HG03565 (cell line): ENCODE data around the gene CAPN9.
A peak's percentile ranks its signal among the peaks of the same experiment; 100 is the strongest.

ENCODE experiments used
- ATAC-seq: cut with Tn5 transposase; IDR thresholded peaks from one replicate; pipeline ENCODE4 v1.9.1; 2021; ENCODE audit warnings: mild to moderate bottlenecking, moderate library complexity; ENCODE audit not compliant: unreplicated experiment

Gene CAPN9

DNA sequence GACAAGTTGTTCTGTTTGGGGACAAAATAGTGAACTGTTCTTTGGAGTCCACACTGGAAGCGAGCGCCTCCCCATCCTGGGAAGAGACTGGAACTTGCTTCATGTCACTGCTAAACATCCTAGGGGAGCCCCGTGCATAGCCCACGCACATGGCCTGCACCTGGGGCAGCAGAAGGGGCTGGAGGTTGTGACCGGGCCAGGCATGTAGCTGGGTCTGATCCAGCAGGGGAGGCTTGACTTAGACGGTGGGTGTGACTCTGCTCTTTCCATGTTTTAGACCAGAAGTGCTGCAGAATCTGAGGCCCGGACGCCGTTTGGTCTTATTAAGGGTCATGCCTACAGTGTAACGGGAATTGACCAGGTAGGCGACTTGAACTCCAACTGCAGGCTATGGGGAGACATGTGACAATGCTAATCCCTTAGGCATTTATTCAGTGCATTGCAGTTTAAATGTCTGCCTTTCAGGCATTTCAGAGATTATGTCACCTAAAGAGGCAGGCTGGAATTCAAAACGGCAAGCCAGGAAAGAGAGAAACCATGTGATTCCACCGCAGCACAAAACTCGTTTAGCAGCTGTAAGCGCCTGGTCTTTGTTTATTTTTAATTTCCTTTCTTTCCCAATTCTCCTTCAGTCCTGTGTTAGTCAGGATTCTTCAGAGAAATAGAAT is 21.8 kb downstream of the CAPN9 start:
- no peak for ATAC-seq

DNA sequence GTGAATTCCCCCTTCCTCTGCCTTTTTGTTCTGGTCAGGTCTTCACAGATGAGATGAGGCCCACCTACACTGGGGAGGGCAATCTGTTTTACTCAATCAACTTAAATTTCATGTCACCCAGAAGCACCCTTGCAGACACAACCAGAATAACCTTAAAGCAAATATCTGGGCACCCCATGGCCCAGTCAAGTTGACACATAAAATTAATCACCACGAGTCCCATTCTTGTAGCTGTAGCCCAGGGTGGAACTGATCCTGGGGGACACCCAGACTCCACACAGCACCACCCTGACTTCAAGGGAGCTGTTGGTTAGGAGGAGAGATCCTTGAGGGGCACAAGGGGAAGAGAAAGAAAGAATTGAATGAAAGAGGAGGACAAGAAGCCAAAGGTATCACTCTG is 23.1 kb downstream of the CAPN9 start:
- ATAC-seq = no peak

DNA sequence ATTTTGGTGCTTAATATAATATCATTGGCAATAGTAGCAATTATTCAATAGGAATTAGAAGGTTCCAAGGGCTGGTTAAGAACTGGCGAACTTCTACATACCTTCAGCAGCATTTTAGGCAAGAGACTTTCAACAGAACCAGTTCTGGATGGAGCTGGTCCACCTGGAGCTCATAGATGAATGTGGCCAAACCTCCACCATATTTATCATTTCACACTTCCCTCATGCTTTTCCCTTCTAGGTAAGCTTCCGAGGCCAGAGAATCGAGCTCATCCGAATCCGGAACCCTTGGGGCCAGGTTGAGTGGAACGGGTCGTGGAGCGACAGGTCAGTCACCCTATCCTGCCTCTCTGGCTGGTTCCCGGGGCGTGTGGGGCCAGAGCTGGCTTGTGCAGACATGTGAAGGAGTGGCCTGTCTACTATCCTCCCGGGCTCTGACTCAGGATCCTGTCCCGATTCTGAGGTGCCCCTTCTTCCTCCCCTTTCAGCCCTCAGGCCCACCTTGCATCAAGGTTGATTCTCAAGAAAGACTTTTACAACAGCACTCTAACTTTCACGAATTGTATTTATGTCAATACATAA is 24.7 kb downstream of the CAPN9 start:
- ATAC-seq = no peak

DNA sequence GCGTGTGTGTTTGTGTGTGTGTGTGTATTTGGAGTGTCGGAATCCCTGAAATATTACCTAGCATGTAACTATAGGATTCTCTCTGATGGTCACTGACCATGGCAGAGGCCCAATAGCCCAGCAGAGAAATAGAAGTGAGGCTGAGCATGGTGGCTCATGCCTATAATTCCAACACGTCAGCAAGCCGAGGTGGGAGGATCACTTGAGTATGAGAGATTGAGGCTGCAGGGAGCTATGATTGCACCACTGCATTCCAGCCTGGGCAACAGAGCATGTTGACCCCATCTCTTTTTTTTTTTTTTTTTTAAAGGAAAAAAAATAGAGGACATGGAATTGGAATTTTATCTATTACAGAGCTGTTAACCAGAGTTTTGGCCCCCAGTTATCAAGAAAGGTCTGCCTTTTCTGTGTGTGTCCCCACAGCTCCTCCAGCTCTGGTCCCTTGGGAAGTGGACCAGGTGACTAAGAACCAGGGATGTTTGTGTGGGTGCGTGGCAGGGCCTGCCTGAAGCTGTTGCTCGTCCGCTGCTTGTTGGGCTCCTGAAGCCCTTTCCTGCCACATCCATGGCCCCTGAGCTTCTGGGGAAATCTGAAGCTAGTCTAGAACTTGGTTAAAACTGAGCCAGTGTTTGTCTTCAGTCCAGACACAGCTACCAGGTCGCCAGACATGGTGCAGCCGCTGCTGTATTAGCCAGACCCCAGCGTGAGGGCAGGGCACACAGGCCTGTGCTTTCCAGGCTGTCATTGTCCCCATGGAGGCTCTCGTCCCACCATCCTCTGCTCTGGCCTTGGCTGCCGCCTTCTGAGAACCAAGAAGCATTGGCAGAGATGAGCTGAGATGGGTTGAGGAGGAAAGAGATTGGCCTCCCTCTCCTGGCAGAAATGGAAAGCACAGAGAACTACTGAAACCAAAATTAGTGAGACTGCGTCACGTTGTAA is 25.5 kb downstream of the CAPN9 start:
- no peak for ATAC-seq

DNA sequence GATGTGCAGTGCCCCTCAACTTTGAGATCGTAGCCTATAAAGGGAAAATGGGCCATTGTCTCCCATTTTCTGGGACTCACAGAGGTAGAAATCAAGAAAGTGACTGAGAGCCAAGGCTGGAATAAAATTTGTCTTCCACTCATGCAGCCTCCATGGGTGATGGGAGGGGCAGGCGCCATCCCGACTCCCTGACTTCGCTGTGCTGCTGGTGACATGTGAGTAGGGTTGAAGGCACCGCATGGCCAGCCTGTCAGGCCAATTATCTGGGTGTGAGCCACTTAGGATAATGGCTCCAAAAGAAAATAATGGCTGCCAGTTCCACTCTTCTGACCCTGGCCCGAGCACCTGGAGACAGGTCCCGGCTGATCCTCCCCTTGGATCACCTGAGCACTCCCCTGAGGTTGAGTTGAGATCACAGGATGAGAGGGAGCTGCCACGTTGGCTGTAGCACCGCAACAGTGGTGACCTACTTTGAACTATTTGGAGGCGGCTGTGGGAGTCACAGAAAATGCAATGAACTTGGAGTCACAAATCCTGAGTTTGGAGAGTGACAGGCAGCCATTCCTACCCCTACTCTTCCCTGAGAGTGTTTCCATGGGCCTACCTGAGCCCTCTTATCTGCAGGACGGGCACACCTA is 26.3 kb downstream of the CAPN9 start:
- ATAC-seq = no peak

DNA sequence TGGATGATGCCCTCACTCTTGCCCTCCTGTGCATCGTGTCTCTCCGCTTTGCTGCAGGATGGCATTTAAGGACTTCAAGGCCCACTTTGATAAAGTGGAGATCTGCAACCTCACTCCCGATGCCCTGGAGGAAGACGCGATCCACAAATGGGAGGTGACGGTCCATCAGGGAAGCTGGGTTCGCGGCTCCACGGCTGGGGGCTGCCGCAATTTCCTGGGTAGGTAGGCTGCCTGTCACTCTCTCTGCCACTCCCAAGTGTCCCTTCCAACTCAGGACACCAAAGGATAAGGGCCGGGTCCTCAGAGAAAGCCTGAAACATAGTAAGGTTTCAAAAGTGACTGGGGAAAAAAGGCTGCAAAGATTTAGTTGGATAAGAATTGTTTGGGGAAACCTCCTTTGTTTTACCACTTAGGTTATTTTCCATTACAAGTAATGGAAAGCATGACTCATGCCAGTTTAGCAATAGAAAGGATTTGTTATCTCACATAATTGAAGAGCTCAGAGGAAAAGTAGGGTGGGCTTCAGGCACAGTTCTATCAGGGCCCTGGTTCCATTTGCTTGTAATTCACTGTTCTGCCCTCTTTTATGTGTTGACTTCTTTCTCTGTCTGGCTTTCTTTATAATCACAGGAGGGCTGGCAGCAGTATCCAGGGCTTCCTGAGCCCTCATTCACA is 31.9 kb downstream of the CAPN9 start:
- ATAC-seq = no peak

DNA sequence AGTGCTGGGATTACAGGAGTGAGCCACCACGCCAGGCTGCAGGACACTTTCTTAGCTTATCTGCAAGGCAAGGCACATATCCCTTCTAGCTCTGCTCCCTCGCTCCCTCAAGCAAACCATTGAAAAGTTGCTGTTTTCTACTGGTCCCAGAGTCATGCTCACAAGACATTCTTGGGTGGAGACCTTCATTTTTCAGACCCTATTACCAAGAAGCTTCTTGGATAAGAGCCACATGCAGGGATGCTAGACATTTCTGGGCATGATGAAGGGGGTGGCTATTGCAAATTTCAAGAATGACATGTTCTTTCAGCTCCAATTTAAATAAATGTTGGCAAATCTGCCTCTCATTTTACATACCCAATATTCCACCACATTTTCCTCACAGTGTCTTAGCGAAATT is 33.9 kb downstream of the CAPN9 start:
- no peak for ATAC-seq

DNA sequence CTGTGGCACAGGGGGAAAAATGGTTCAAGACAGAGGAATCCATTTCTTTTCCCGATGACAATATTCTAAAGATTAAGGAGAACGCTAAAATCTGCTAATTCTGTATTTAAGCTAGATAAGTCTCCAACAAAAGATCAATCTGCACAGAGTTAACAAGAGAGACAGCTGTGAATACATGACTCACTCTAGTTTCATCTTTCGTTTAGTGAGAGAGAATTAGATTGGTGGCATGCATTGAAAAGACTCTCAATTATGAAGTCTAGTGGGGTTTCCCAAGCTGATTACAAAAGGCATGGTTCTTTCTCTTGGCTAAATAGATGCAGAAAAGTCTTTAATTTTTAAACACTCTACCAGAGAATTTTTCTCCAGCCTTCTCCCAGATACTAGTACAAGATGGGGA is 34.4 kb downstream of the CAPN9 start:
- ATAC-seq = peak; percentile 51

DNA sequence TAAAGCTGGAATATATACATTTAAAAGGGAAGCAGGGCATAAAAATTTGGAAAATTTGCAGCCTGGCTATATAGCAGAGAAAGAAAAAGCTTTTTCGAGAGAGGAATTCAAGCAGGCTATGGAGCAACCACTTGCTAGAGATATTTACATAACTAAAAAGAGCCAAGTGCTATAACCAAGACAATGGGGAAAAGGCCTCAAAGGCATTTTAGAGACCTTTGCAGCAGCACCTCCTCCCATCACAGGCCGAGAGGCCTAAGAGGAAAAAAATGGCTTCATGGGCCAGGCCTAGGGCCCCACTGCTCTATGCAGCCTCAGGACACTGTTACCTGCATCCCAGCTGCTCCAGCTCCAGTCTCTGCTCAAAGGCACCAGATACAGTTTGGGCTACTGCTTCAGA is 37.0 kb downstream of the CAPN9 start:
- ATAC-seq = no peak

DNA sequence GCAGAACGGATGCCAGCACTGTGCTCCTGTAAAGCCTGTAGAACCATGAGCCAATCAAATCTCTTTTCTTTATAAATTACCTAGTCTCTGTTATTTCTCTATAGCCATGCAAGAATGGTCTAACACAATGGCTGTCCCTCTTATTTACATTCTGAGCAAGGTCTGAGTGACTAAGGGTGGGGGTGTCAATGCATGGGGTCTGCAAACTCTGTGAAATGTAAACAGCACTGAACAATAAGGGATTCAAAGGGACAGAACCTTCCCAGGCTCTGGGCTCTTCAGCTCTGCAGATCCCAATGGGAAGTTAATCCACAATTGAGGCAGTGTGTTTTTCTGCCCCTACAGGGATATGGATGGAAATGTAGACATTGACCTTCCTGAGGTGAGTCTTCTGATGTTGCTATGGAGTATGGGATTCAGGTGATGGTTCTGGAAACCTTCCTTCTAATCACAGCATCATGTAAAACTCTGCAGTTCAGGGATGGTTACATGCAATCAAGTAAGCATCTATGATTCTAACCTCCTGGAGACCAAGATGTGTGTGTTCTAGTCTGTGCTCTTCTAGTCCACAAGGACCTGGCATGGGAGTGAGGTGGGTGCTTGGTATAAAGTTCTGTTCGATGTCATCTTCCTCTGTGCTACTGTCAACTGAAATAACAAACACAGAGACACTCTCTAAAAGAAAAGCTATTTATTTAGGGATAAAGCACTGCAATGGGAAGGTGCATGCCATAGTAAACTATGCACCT is 38.6 kb downstream of the CAPN9 start:
- ATAC-seq = no peak

DNA sequence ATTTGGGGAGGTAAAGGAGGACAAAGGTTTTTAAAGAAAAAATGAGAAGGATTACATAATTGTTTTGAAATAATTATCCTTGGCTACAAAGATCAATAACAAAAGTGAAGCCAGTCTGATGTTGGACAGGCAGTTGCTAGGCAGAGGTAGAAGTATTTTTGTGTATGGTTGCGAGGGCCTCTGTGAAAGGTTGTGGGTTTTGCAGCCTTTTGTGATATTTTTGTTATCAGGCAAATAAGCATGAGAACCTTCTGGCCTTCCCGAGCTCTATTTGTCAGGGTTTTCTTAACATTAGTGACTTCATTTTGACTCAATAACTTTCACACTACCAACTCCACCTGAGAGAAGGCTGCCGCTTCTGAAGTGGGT is 39.2 kb downstream of the CAPN9 start:
- ATAC-seq = no peak

DNA sequence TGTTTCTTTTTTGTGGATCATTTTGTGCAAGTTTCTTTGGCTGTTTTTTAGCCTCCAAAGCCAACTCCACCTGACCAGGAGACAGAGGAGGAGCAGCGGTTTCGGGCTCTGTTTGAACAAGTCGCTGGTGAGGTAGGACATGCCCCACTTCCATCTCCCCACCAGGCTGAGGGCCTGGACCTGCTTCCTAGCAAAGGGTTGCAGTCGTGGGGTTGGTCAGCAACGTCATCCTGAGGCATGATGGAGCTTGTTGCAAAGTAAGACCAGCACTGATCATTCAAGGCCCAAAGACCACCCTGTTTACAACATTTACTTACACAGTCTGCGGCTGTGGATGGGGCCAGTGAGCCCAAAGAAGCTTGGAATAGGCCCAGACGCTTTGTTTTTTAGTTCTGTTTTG is 40.3 kb downstream of the CAPN9 start:
- no peak for ATAC-seq

DNA sequence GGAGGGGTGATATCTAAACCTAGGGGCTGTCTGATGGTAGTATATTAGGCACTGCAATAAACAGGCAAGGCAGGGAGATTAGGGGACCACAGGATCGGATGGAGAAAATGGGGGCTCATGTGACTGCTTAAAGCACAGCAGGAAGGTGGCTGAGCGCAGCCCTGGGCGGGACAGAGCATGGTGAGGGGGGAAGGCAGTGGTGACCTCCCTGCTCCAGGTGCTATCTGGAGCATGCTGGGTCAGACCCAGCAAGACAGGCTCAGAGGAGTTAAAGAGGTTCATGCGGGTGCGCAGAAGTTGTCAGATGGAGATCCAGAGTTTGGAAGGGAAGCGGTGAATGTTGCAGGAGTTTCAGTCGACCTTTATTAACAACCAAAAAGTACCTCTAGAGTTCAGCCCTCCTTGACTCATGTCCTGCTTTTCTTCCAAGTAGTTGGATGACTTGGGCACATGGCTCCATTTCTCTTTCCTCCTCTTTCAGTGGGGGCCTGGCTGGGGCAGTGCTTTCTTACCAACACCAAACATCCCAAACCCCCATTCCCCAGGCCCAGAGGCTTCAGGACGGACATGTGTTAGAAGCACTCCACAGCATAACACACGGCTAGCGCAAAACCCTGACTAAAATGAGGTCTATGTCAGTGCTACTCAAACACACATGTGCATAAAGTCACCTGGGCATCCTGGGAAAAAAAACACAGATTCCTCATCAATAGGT is 41.5 kb downstream of the CAPN9 start:
- ATAC-seq = no peak

DNA sequence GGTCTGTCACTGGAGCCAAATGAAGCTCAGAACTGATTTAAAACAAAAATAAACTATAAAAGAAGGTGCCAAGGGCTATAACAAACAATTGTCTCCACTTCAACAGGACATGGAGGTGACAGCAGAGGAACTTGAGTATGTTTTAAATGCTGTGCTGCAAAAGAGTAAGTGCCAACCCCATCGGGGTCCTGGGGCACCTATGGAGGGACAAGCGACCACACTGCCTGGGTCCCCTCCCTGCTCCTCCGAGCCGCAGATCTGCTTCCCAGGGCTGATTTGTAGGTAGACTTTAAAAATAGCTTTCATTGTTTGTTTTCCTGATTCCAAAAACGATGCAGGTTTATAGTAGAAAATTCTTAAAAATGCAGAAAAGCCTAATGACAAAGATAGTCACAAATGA is 42.8 kb downstream of the CAPN9 start:
- no peak for ATAC-seq

DNA sequence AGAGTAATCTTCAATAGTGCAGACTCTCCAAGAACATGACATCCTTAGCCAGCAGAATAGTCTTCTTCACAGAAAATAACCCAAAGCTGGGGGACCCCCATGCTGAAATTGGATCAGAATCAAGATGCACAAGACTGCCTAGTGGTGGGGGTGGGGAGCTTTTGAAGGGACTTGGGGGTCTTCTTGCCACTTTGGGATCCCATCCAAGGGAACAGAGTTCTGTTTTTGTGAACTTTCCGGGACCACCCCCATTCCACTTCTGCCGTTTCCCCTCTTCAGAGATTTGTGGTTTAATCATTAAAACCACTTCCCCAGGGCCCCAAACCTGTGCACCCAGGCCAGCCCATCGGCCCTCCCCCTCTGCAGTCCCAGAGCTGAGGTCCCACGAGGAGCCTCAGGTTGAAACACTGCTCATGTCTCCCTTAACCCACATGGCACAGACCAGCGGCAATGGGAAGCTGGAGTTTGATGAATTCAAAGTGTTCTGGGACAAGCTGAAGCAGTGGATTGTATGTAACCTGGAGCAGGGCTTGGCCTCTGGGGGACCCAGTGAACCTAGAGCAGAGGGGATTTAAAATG is 44.9 kb downstream of the CAPN9 start:
- no peak for ATAC-seq

DNA sequence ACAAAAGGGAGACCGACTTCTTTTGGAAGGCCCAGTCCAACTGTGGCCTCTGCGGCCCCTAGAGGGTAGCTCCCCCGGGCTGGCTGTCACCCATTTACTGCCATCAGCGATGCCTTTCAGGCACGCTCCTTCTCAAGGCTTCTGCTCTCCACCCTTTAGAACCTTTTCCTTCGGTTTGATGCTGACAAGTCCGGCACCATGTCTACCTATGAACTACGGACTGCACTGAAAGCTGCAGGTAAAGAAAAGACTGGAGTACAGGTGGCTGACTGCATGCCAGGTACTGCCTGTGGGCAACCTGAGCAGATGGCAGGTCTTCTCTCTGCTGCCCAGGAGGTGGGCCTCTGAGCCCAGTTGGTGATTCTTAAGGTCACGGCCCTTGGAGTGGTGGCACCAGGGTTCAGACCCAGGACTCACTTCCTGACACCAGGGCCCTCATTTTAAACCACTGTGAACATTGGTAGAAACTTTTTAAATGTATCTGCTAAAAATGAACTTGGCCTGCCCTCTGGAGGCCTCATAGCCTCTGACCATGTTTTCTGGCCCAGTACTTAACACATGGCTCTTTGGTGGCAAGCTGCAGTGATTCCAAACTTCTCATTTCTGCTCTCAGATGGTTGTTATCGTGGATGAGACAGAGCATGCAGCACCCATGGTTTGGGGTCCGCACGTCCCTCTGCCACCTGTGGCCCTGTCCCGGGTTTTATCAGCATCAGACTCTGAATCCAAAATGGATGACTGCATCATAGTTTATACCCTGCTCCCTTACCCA is 45.7 kb downstream of the CAPN9 start:
- ATAC-seq = no peak

DNA sequence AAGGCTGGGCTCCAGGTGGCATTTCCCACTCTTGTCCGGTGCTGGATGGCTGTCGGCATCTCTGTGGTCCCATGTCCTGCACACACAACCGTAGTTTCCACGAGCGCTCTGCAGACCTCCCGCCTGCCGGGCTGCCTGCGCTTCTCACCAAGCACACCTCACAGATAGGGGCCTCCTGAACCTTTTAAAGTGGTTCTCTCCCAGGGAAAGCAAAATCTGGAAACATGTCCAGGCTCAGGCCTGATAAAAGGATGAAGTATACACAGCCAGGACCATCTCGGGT is 46.2 kb downstream of the CAPN9 start:
- ATAC-seq = no peak

DNA sequence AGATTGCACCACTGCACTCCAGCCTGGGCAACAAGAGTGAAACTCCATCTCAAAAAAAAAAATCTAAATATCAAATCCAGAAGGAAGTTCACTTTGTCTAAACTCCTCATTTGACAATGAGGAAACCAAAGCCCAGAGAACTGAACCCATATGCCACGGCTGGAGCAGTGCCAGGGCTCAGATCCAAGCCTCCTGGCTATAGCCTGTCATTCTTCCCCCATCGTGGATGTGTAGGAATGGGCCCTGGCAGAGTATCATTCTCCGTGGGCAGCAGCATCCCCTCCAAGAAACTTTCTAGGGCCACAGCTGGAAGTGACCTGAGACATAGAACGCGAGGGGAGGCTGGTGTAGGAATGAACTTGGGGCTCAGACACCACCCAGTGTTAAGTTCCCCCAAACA is 47.2 kb downstream of the CAPN9 start:
- no peak for ATAC-seq
